Endothelial cell of umbilical vein (primary cell): ENCODE measurements around the gene ARHGEF12. TPM values are rescaled to one million over a fixed set of nuclear protein-coding genes. Genes with fewer than 3 reads are reported as not detected.

Experiments
- BruUV-seq: library from RNA; stranded (reverse); fragments of 400-500 nt; replicated peaks from 2 replicates; lab custom pipeline; 2021; lab: Mats Ljungman, UMichigan
- CTCF ChIA-PET: fragments of 300-600, 350-600 bp; sonication (Branson Sonifier 250); formaldehyde crosslinking; loops from one replicate; lab custom pipeline; 2021; ENCODE audit warnings: antibody characterized with exemption, inconsistent platforms; lab: Charles Lee
- POLR2A ChIA-PET: fragments of 300-600, 350-600 bp; sonication (Branson Sonifier 250); formaldehyde crosslinking; loops from one replicate; lab custom pipeline; 2021; ENCODE audit warnings: antibody characterized with exemption, inconsistent platforms; lab: Charles Lee
- DNase-seq: peaks from one replicate; pipeline ENCODE4 v3.0.0-alpha.2; 2011; ENCODE audit warnings: low read depth, low spot score
- FAIRE-seq: peaks from 2 replicates; lab custom pipeline; 2011; peaks lifted over from hg19 to GRCh38; lab: Jason Lieb, UNC
- H2AFZ ChIP-seq: 2 replicates; pipeline ENCODE4 v1.6.0; 2012; ENCODE audit warnings: low read depth, low read length, control low read depth, inconsistent platforms
- H3K27ac ChIP-seq: 2 replicates; pipeline ENCODE4 v1.5.1; 2011; ENCODE audit warnings: low read depth, mild to moderate bottlenecking, control low read depth, low read length, moderate library complexity; ENCODE audit not compliant: insufficient read depth
- H3K27me3 ChIP-seq, 2 experiments: 2 replicates each; pipeline versions ENCODE4 v1.6.0 to v1.6.1; 2011; ENCODE audit warnings: low read length in 2 of 2, mixed read lengths in 1 of 2; ENCODE audit not compliant: control insufficient read depth in 2 of 2, insufficient read depth in 2 of 2
- H3K36me3 ChIP-seq, 2 experiments: 2 replicates in 1 of 2; 3 replicates in 1 of 2; pipeline ENCODE4 v1.5.1; 2011; ENCODE audit warnings: low read length in 2 of 2, mild to moderate bottlenecking in 1 of 2, moderate library complexity in 1 of 2; ENCODE audit not compliant: control insufficient read depth in 2 of 2, insufficient read depth in 2 of 2; ENCODE audit errors: extremely low read depth in 1 of 2
- H3K4me1 ChIP-seq: 3 replicates; pipeline ENCODE4 v1.5.1; 2011; ENCODE audit warnings: mild to moderate bottlenecking, low read length; ENCODE audit not compliant: control insufficient read depth, insufficient read depth; ENCODE audit errors: extremely low read depth
- H3K4me2 ChIP-seq: 2 replicates; pipeline ENCODE4 v1.6.1; 2011; ENCODE audit warnings: low read length, control low read depth, mixed read lengths; ENCODE audit not compliant: insufficient read depth
- H3K4me3 ChIP-seq, 3 experiments: fragments of 200-600 bp in 1 of 3; sonication (generic), shearing (Covaris generic) in 1 of 3; replicated peaks in 1 of 3; 2 replicates each; pipeline ENCODE4 v1.5.1; 2011 to 2016; ENCODE audit warnings: control low read depth in 3 of 3, low read length in 3 of 3, mild to moderate bottlenecking in 2 of 3, inconsistent platforms in 1 of 3, low read depth in 1 of 3, moderate library complexity in 1 of 3; ENCODE audit not compliant: insufficient read depth in 1 of 3
- H3K79me2 ChIP-seq: 2 replicates; pipeline ENCODE4 v1.6.0; 2012; ENCODE audit warnings: low read length, inconsistent platforms; ENCODE audit not compliant: control insufficient read depth, insufficient read depth
- H3K9ac ChIP-seq: replicated peaks from 2 replicates; pipeline ENCODE3; 2011; ENCODE audit warnings: low read length, control low read depth; ENCODE audit not compliant: insufficient read depth; ENCODE audit errors: extremely low read depth
- H3K9me1 ChIP-seq: replicated peaks from 3 replicates; pipeline ENCODE4 v1.6.0; 2011; ENCODE audit warnings: mild to moderate bottlenecking, low read length; ENCODE audit not compliant: control insufficient read depth, insufficient read depth; ENCODE audit errors: extremely low read depth
- H3K9me3 ChIP-seq: replicated peaks from 2 replicates; pipeline ENCODE4 v1.5.1; 2012; ENCODE audit warnings: low read length, inconsistent platforms; ENCODE audit not compliant: control insufficient read depth, insufficient read depth
- H4K20me1 ChIP-seq: replicated peaks from 2 replicates; pipeline ENCODE3; 2011; ENCODE audit warnings: mild to moderate bottlenecking, low read length; ENCODE audit not compliant: control insufficient read depth, insufficient read depth; ENCODE audit errors: extremely low read depth
- EZH2 ChIP-seq: IDR thresholded peaks from 2 replicates; pipeline ENCODE4 v1.6.1; 2012; ENCODE audit warnings: borderline replicate concordance, low read depth, mild to moderate bottlenecking, moderate library complexity, low read length, inconsistent platforms; ENCODE audit not compliant: severe bottlenecking
- FOS ChIP-seq: IDR thresholded peaks from 2 replicates; pipeline ENCODE4 v1.6.1; 2011; ENCODE audit warnings: mild to moderate bottlenecking, low read length, moderate library complexity, borderline replicate concordance; ENCODE audit not compliant: insufficient read depth
- GATA2 ChIP-seq: IDR thresholded peaks from 2 replicates; pipeline ENCODE4 v1.7.0; 2011; ENCODE audit warnings: low read depth, mild to moderate bottlenecking, moderate library complexity, mixed read lengths, low read length; ENCODE audit not compliant: insufficient read length, insufficient read depth
- JUN ChIP-seq: IDR thresholded peaks from 2 replicates; pipeline ENCODE4 v1.6.1; 2011; ENCODE audit warnings: borderline replicate concordance, low read depth; ENCODE audit not compliant: insufficient read length, insufficient read depth
- MAX ChIP-seq: IDR thresholded peaks from 2 replicates; pipeline ENCODE4 v1.6.1; 2011; ENCODE audit not compliant: insufficient read depth, insufficient read length
- MYC ChIP-seq: IDR thresholded peaks from one replicate; pipeline ENCODE4 v1.6.1; 2011; ENCODE audit warnings: mild to moderate bottlenecking, low read depth, low read length
- POLR2A ChIP-seq: IDR thresholded peaks from 2 replicates; pipeline ENCODE4 v1.6.1; 2012; ENCODE audit warnings: low read depth, mild to moderate bottlenecking, control low read depth, low read length
- POLR2AphosphoS5 ChIP-seq: IDR thresholded peaks from 2 replicates; pipeline ENCODE4 v1.6.1; 2012; ENCODE audit warnings: low read depth, mild to moderate bottlenecking, control low read depth, low read length, moderate library complexity; ENCODE audit not compliant: insufficient read depth
- dilution Hi-C: fragments of 300-500 bp; cut with MboI; formaldehyde crosslinking; loops from one replicate; pipeline ENCODE4 v1.15.0; 2019; ENCODE audit warnings: low sequenced_read_pairs; ENCODE audit not compliant: extremely low pct_ligation_motif_present
- intact Hi-C: fragments of 100-400 bp; cut with micrococcal nuclease; formaldehyde crosslinking; loops from one replicate; pipeline ENCODE4 v1.10.0; 2022
- polyA plus RNA-seq, 4 experiments: library from polyadenylated mRNA; depleted of rRNA in 3 of 4; stranded (reverse) in 3 of 4; unstranded in 1 of 4; fragments of >200 nt; gene quantifications; 2 replicates each; pipeline versions ENCODE4 v1.2.1 to v1.2.3, GENCODE V29; 2011 to 2012; ENCODE audit warnings: missing spikeins in 1 of 4
- total RNA-seq: library from RNA; stranded (reverse); gene quantifications from 2 replicates; pipeline ENCODE4 v1.2.3, GENCODE V29; 2021
- TF ChIP-seq, protein P1 (sequence below), 2 donors: IDR thresholded peaks; 1 replicate in 1 of 2; 2 replicates in 1 of 2; pipeline ENCODE4 v1.5.1; 2011; ENCODE audit warnings: low read length in 2 of 2, mild to moderate bottlenecking in 2 of 2, moderate library complexity in 2 of 2, control low read depth in 1 of 2, inconsistent platforms in 1 of 2, low read depth in 1 of 2; ENCODE audit not compliant: insufficient read depth in 1 of 2; ENCODE audit errors: extremely low read depth in 1 of 2

The ARHGEF12 gene
- total and polyA plus RNA-seq, 2 donors (not counting 3 experiments of a cell fraction or from before 2014, with no cell fraction given), result 20.9 to 125 TPM

GRCh38 chr11:120372296-120372695 is 36.1 kb downstream of the ARHGEF12 start:
- no peaks in the 10 kb centered on the region for H3K27me3 ChIP-seq
- H3K4me3 ChIP-seq, result no peak overlapping the region
- CTCF ChIA-PET, result interaction anchor here (0.9 to 2.6 kb wide), 4 partner anchors 10 to 28 kb away, joined by 3 to 8 read pairs (median 4); no protein-coding TSS in a partner anchor
- dilution Hi-C loops (no loop called here), intact Hi-C loops (no loop called here)
- H3K4me1 ChIP-seq, result peaks cover 2% of the 10 kb centered on the region
- no peaks in the 10 kb centered on the region for H3K9me3 ChIP-seq
- H2AFZ ChIP-seq, result no peak overlapping the region
- no peak for FAIRE-seq
- no TSS peak for BruUV-seq
- TF ChIP-seq EZH2 (no peak), MYC (no peak), POLR2AphosphoS5 (no peak), FOS (no peak), GATA2 (no peak), JUN (no peak), MAX (no peak), POLR2A (no peak)
- TF ChIP-seq, protein P1, sequence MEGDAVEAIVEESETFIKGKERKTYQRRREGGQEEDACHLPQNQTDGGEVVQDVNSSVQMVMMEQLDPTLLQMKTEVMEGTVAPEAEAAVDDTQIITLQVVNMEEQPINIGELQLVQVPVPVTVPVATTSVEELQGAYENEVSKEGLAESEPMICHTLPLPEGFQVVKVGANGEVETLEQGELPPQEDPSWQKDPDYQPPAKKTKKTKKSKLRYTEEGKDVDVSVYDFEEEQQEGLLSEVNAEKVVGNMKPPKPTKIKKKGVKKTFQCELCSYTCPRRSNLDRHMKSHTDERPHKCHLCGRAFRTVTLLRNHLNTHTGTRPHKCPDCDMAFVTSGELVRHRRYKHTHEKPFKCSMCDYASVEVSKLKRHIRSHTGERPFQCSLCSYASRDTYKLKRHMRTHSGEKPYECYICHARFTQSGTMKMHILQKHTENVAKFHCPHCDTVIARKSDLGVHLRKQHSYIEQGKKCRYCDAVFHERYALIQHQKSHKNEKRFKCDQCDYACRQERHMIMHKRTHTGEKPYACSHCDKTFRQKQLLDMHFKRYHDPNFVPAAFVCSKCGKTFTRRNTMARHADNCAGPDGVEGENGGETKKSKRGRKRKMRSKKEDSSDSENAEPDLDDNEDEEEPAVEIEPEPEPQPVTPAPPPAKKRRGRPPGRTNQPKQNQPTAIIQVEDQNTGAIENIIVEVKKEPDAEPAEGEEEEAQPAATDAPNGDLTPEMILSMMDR (IDR thresholded peaks at IDR 0.05; ENCODE audit: extremely low read depth in 1 of 2, insufficient read depth in 1 of 2, low read depth in 1 of 2, low read length in 2 of 2), result no peak
- no peak overlapping the region for H3K27ac ChIP-seq
- POLR2A ChIA-PET, result no interaction called here
- peaks cover 20% of the 10 kb centered on the region for H4K20me1 ChIP-seq
- no peaks in the 10 kb centered on the region for H3K36me3 ChIP-seq
- H3K9ac ChIP-seq, result no peak overlapping the region
- H3K79me2 ChIP-seq, result peaks cover 95% of the 10 kb centered on the region
- no peak for DNase-seq
- peaks cover 2% of the 10 kb centered on the region for H3K9me1 ChIP-seq
- no peak overlapping the region for H3K4me2 ChIP-seq
